ENCODE results near the gene MAGEA1.

The MAGEA1 gene

DNA sequence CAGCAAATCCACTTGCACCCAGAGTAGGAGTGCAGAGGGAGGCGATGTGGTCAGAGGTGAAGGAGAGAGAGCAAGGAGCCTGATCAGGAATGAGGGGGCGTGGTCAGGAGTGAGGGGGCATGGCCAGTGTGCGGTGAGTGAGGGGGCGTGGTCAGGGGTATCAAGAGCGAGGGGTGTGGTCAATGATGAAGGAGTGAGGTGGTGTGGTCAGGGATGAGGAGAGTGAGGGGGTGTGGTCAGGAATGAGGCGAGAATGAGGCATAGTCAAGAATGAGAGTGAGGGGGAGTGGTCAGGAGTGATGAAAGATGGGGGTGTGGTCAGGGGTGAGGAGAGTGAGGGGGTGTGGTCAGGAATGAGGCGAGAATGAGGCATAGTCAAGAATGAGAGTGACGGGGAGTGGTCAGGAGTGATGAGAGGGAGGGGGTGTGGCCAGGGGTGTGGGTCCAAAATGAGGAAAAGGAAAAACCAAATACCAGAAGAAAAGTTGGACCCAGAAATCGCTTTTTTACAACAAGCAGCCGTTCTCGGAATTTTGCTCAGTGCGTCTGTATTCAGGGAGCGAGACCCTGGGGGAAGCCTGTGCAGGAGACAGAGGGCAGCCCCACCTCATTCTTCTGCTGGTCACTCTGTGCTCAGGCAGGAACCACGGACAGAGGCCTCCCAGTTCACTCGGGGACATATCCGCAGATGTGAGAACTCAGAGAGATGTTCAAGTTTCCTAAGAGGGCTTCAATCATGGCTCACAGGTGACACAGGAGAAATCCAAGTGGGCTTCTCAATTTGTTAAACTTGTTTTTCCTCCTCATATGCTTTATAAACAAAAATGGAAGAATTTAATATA lies 47.5 kb downstream of the MAGEA1 start:
- no peaks in the 10 kb centered on the region for H3K36me3 ChIP-seq
- H3K27me3 ChIP-seq = peaks cover 94 to 100% (median 98%) of the 10 kb centered on the region in 11 experiments
- TF ChIP-seq Cebpa-rat (IDR thresholded peaks at IDR 0.05) = no peak
- no peak overlapping the region for H3K4me3 ChIP-seq
- H3K4me1 ChIP-seq = no peaks in the 10 kb centered on the region
- H3K9me3 ChIP-seq (replicated peaks in 1 of 11) = 0 out of 22 replicates have a peak, but pooled peaks cover 0 to 11% (median 0%) of the 10 kb centered on the region in 11 experiments
- H3K4me2 ChIP-seq = peak overlapping the region in 1 of 11 experiments; percentile 48; a peak in 3 of 22 replicates
- peaks cover 0 to 4% (median 0%) of the 10 kb centered on the region in 11 experiments; a peak in 1 of 22 replicates for H4K20me1 ChIP-seq
- H3K9ac ChIP-seq = no peak overlapping the region
- H3K27ac ChIP-seq = no peak overlapping the region

Data from BLaER1 treated with 17β-estradiol and CSF1 and Interleukin-3, amounts not matched to agents 10 nM and 100 nM (cell line).